Testis (tissue), 2 donors: ENCODE results near the gene GADD45GIP1.

ENCODE experiments used
- POLR2A ChIP-seq: fragments of 450-650 bp; IDR thresholded peaks from one replicate; pipeline ENCODE4 v1.6.1; 2017; ENCODE audit warnings: antibody characterized with exemption, mild to moderate bottlenecking, moderate library complexity
- TF ChIP-seq, protein P1 (sequence below), 3 experiments: fragments of 450-650 bp in 2 of 3; fragments of 200-600 bp in 1 of 3; sonication (generic) in 1 of 3; IDR thresholded peaks; one replicate each; pipeline ENCODE4 v1.5.1; 2016 to 2019; ENCODE audit warnings: antibody characterized with exemption in 3 of 3, mild to moderate bottlenecking in 2 of 3, moderate library complexity in 1 of 3

DNA sequence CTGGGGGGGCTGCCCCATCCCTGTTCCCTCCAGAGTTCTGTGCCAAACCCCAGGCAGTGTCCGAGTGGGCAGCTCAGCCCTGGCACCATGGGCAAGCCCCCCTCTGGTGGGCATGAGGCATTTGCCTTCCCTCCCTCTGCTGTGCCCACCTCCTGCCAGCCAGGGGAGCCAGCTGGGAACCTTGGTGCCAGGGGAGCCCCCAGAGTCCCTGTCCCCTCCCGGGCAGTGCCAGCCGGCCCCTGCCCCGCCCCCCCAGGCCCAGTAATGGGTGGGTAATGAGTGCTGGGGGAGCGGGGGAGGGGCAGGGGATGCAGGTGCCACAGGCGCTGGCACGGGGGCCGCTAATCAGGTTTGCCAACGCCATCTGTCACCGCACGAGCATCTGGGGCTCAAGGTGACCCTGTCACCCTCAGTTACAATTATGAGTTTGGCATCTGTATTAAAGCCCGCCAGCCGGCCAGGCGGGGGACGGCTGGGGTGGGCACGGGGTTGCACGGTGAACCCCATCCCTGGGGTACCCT is 18.3 kb upstream of the GADD45GIP1 start:
- TF ChIP-seq, protein P1, sequence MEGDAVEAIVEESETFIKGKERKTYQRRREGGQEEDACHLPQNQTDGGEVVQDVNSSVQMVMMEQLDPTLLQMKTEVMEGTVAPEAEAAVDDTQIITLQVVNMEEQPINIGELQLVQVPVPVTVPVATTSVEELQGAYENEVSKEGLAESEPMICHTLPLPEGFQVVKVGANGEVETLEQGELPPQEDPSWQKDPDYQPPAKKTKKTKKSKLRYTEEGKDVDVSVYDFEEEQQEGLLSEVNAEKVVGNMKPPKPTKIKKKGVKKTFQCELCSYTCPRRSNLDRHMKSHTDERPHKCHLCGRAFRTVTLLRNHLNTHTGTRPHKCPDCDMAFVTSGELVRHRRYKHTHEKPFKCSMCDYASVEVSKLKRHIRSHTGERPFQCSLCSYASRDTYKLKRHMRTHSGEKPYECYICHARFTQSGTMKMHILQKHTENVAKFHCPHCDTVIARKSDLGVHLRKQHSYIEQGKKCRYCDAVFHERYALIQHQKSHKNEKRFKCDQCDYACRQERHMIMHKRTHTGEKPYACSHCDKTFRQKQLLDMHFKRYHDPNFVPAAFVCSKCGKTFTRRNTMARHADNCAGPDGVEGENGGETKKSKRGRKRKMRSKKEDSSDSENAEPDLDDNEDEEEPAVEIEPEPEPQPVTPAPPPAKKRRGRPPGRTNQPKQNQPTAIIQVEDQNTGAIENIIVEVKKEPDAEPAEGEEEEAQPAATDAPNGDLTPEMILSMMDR (IDR thresholded peaks at IDR 0.05) = no peak
- TF ChIP-seq POLR2A = no peak
